GM19193 (cell line): ENCODE results near the gene SPNS3.

Experiments
- POLR2A ChIP-seq: IDR thresholded peaks from 4 replicates; pipeline ENCODE4 v1.6.1; 2011; ENCODE audit not compliant: insufficient read depth, insufficient read length; ENCODE audit errors: extremely low read depth

SPNS3 gene

DNA sequence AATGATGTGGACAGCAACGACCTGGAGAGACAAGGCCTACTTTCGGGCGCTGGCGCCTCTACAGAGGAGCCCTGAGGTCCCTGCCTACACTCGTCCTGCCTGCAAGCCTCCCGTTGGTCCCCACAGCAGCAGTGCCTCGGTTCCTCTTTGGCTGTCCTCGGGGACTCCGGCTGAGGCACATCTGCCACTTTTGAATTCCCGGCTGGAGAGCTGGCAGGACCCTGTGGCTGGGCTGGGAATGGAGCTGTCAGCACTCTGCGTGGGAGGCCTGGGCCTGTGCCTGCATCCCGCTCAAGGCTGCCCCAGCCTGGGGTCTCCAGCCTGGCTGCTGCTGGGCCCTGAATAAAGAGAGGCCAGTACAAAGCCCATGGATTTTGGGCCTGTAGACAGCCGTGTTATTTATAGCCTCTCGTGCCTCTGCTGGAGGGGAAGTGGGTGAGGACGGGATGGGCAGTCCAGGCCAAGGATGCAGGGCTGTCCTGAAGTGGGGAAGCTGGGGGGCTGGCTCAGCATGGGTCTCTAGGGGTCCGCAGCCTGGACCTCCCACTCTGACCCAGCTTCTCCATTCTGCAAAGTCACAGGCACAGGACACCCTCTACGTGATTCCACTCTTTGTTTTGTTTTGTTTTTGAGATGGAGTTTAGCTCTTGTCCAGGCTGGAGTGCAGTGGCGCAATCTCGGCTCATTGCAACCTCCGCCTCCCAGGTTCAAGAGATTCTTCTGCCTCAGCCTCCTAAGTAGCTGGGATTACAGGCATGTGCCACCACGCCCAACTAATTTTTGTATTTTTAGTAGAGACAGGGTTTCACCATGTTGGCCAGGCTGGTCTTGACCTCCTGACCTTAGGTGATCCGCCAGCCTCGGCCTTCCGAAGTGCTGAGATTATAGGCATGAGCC lies 54.3 kb downstream of the SPNS3 start:
- no peak for TF ChIP-seq POLR2A

DNA sequence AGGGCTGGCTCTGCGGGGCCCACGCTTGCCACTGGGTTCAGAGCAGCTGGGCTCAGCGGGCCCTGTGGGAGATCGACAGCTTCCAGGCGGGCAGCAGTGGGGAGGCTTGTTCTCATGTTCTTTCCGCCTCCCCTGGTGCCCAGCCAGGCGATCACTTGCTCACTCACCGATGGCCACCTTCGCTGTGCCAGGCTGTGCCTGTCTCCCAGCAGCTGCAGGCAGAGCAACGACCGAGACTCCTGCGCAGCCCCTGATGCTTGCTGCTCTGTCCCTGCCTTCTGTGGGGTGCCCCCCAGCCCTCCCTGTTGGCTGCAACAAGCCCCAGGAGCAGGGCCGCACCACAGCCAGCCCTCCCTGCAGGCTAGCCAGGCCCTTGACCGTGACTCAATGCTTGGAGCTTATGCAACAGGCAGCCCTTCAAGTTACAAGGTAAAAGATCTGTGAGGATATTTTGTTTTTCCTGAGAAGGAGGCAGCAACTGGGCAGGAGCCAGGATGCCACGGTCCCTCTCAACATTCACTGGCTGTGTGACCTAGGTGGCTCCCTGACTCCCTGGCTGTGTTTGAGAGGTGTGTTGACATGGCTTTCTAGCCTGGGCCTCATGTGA lies 55.4 kb downstream of the SPNS3 start:
- no peak for TF ChIP-seq POLR2A

DNA sequence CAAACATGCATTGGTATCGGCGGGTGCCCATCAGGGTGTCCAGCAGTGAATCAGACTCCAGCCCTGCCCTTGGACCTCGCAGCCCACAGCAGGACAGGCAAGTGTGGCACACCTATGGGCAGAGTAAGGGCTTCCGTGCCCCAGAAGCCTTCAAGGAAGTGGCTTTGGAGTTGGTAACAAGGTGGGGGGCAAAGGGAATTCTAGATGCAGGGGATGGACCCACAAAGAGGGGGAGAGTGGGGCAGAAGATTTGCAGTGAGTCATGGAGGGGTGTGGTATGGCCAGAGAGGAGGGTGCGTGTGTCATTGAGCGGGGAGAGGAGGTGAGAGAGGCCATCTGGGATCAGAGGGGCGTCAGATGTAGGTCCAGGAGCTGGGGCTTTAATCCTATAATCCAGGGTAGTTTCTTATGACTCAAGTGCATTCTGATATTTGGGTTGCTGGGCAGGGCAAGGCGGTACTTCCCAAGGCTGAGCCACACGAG lies 56.4 kb downstream of the SPNS3 start:
- TF ChIP-seq POLR2A: no peak

DNA sequence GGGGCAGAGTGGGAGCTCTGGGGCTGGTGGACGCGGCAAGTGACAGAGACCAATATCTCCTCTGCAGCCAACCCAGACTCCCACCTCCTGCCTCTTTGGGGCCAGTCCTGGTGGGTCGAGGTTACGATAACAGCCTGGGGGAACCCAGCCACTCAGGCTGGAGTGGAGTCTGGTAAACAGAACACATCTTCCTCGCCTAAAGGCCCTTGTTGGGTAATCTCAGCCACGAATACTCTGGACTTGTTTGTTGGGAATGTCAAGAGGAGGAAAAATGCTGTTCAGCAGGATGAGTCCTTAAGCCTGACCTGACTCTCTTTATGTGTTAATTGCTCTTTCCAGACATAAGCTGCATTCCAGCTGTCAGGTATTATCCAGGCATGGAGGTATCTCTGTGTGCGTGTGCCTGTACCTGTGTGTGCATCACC lies 56.9 kb downstream of the SPNS3 start:
- TF ChIP-seq POLR2A: no peak

DNA sequence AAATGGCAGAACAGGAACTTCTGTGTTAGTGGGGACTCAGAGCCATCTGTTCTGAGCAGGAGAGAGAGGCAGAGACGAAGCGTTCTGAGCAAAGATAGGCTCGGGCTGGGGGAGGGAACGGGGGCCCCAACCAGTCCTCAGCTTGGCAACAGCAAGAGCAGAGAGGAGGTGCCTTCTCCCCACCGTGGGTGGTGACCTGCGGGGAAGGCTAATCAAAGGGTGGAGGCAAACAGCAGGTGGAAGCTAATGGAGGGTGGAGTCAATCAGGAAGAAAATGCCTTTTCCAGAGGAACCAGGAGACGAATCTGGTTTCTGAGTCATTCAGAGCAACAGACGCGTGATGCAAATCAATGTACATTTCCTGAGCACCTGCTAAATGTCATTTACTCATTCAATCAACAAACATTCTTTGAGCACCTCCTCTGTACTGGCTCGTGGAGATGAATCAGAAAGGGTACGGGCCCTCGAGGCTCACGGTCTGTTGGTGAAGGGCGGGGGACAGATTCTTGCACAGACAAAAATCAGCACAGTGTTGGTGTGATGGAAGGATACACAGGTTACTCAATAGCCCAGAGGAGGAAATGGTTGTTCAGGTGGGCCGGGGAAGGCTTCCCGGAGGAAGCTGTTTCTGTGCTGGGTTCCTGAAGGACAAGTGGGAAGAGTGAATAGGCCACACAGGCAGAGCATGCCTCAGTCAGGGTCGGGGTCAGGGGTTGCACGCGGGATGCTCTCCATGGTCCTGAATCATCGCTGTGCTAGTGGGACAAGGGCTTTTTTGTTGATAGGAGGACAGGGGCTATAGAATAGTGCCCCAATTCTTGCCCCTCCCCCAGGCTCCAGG lies 59.2 kb downstream of the SPNS3 start:
- TF ChIP-seq POLR2A: no peak

GRCh38 chr17:4497101-4497824 lies 63.5 kb downstream of the SPNS3 start:
- TF ChIP-seq POLR2A: no peak

- no peak for TF ChIP-seq POLR2A
These were observed 65.0 kb downstream of the SPNS3 start, which contains the start of gene SPNS2 for GRCh38 chr17:4498461-4499397. TSS of gene SPNS2 (plus strand) at chr17:4498881. CDS start at chr17:4499048, 167 bp downstream.

DNA sequence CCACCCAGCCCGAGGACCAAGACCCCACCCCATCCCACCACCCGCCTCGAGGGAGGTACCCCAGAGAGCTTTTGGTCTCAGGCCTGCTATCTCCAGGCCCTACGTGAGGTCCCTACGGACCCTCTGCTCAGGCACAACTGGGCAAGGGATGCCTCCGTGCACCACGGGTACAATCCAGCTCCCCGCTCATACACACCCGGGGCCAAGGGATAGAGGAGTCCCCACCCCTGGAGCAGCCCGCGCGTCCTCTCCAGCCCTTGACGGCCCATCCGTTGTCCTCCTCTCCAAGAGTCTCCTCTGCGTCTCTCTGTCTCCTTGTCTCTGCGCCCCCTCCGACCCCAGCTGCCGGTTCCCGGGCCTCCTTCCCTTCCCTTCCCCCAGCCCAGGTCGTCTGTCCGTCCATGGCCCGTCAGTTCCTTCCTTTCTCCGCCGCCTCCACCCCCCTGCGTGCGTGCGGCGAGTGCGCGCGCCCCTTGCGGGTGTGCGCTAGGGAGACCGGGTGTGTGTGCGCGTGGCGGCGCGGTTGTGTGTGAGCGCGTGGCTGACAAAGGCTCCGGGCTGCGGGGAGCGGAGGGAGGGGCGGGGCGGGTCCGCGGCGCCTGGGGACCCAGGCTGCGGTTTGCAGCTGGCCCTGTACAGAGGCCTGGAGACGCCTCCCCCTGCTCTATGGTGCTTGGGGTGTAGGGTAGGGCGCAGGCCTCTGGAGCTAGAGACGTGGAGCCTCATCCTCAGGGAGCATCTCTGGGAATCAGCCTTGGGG lies 65.9 kb downstream of the SPNS3 start:
- no peak for TF ChIP-seq POLR2A

- no peak for TF ChIP-seq POLR2A
These were observed 66.4 kb downstream of the SPNS3 start for GRCh38 chr17:4500191-4500571.

- TF ChIP-seq POLR2A: no peak
These were observed 67.7 kb downstream of the SPNS3 start for GRCh38 chr17:4501295-4501949.

GRCh38 chr17:4502466-4503154 lies 68.9 kb downstream of the SPNS3 start:
- no peak for TF ChIP-seq POLR2A
